Activated CD4-positive, alpha-beta T cell treated with anti-CD3 and anti-CD28 coated beads, Interleukin-2, amount 50 U/mL, for 4 hours (primary cell): ENCODE results near the gene CNTN1.

Source experiments
- DNase-seq, 2 experiments: peaks; one replicate each; pipeline ENCODE4 v3.0.0-alpha.2; 2020

Gene CNTN1

GRCh38 chr12:40986001-40986400 is 293.8 kb downstream of the CNTN1 start:
- DNase-seq: no peak

GRCh38 chr12:40988355-40988754 is 296.1 kb downstream of the CNTN1 start:
- no peak for DNase-seq

- DNase-seq: no peak
Measured at GRCh38 chr12:40988824-40989223, 296.6 kb downstream of the CNTN1 start.

- no peak for DNase-seq
Measured at GRCh38 chr12:40989785-40990184, 297.5 kb downstream of the CNTN1 start.

- no peak for DNase-seq
Measured at GRCh38 chr12:40992158-40992557, 299.9 kb downstream of the CNTN1 start.

- no peak for DNase-seq
Measured at GRCh38 chr12:40992674-40993073, 300.4 kb downstream of the CNTN1 start.

GRCh38 chr12:40993158-40993557 is 300.9 kb downstream of the CNTN1 start:
- DNase-seq: no peak

GRCh38 chr12:40996091-40996490 is 303.9 kb downstream of the CNTN1 start:
- no peak for DNase-seq

- no peak for DNase-seq
Measured at GRCh38 chr12:40999210-40999609, 307.0 kb downstream of the CNTN1 start.

GRCh38 chr12:41008472-41008871 is 316.2 kb downstream of the CNTN1 start:
- no peak for DNase-seq

GRCh38 chr12:41011939-41012338 is 319.7 kb downstream of the CNTN1 start:
- DNase-seq: no peak

- no peak for DNase-seq
Measured at GRCh38 chr12:41013881-41014642, 321.8 kb downstream of the CNTN1 start.

- DNase-seq: no peak
Measured at GRCh38 chr12:41014643-41015020, 322.4 kb downstream of the CNTN1 start.

- no peak for DNase-seq
Measured at GRCh38 chr12:41018010-41018409, 325.8 kb downstream of the CNTN1 start.

GRCh38 chr12:41019461-41019860 is 327.2 kb downstream of the CNTN1 start:
- DNase-seq: no peak

- no peak for DNase-seq
Measured at GRCh38 chr12:41023836-41024235, 331.6 kb downstream of the CNTN1 start.

- DNase-seq: no peak
Measured at GRCh38 chr12:41026151-41026550, 333.9 kb downstream of the CNTN1 start.

- no peak for DNase-seq
Measured at GRCh38 chr12:41032386-41032785, 340.1 kb downstream of the CNTN1 start.

- DNase-seq: no peak
Measured at GRCh38 chr12:41034686-41035085, 342.4 kb downstream of the CNTN1 start.

GRCh38 chr12:41039461-41039860 is 347.2 kb downstream of the CNTN1 start:
- DNase-seq: no peak

- DNase-seq: no peak
Measured at GRCh38 chr12:41045509-41045908, 353.3 kb downstream of the CNTN1 start.

GRCh38 chr12:41049033-41049432 is 356.8 kb downstream of the CNTN1 start:
- no peak for DNase-seq

- DNase-seq: no peak
Measured at GRCh38 chr12:41051954-41052353, 359.7 kb downstream of the CNTN1 start.

GRCh38 chr12:41052441-41052840 is 360.2 kb downstream of the CNTN1 start:
- DNase-seq: no peak

- no peak for DNase-seq
Measured at GRCh38 chr12:41053046-41053445, 360.8 kb downstream of the CNTN1 start.
